GM12873 (cell line): Measurements from ENCODE around the gene SFMBT2.

ENCODE experiments used
- CTCF ChIP-seq: IDR thresholded peaks from 2 replicates; pipeline ENCODE4 v1.5.1; 2012; ENCODE audit warnings: low read depth, mild to moderate bottlenecking, moderate library complexity, low read length, control low read depth; ENCODE audit not compliant: insufficient read depth; ENCODE audit errors: missing control alignments

The SFMBT2 gene

GRCh38 chr10:7297094-7297493 is 113.7 kb downstream of the SFMBT2 start:
- TF ChIP-seq CTCF = no peak

GRCh38 chr10:7296648-7297047 is 114.2 kb downstream of the SFMBT2 start:
- no peak for TF ChIP-seq CTCF

GRCh38 chr10:7296076-7296475 is 114.8 kb downstream of the SFMBT2 start:
- TF ChIP-seq CTCF = no peak

- no peak for TF ChIP-seq CTCF
These were observed 117.4 kb downstream of the SFMBT2 start for GRCh38 chr10:7293378-7293920.

- no peak for TF ChIP-seq CTCF
These were observed 119.2 kb downstream of the SFMBT2 start for GRCh38 chr10:7291487-7292270.

GRCh38 chr10:7288060-7288690 is 122.7 kb downstream of the SFMBT2 start:
- TF ChIP-seq CTCF = no peak

GRCh38 chr10:7287377-7287776 is 123.5 kb downstream of the SFMBT2 start:
- TF ChIP-seq CTCF = no peak
